HCT116 (cell line): ENCODE measurements around the gene GJC1. TPM values are rescaled to one million over a fixed set of nuclear protein-coding genes. Genes with fewer than 3 reads are reported as not detected.

Experiments
- ATAC-seq: fragments of 200-7000 bp; cut with Tn5 transposase; 2 replicates; pipeline ENCODE4 v1.9.1; 2020; ENCODE audit warnings: mild to moderate bottlenecking, moderate library complexity
- BruUV-seq: library from RNA; stranded (reverse); fragments of 400-500 nt; replicated peaks from 2 replicates; lab custom pipeline; 2021; lab: Mats Ljungman, UMichigan
- CTCF ChIA-PET: fragments of 300-600 bp; sonication (Branson Sonifier 250); formaldehyde crosslinking; loops from one replicate; lab custom pipeline; 2021; ENCODE audit warnings: antibody characterized with exemption; lab: Charles Lee
- POLR2A ChIA-PET: fragments of 300-600, 350-600 bp; sonication (Branson Sonifier 250); formaldehyde crosslinking; loops from one replicate; lab custom pipeline; 2021; ENCODE audit warnings: antibody characterized with exemption; lab: Charles Lee
- RAD21 ChIA-PET, 2 experiments: fragments of 300-600 bp; sonication (Branson Sonifier 250); formaldehyde crosslinking; loops; one replicate each; lab custom pipeline; 2023; ENCODE audit warnings: low total read pairs in 2 of 2; ENCODE audit not compliant: uncharacterized antibody in 2 of 2, unreplicated experiment in 2 of 2, low non-redundant PET in 1 of 2; lab: Charles Lee
- DNase-seq: peaks from one replicate; pipeline ENCODE4 v3.0.0-alpha.2; 2010; ENCODE audit warnings: low read depth, low spot score
- H2AFZ ChIP-seq: fragments of 200-600 bp; shearing (Covaris generic), sonication (generic); 2 replicates; pipeline ENCODE4 v1.6.1; 2017; ENCODE audit warnings: low read depth, mixed run types, mixed read lengths, antibody characterized with exemption, low read length; ENCODE audit not compliant: poor library complexity, severe bottlenecking
- H3K27ac ChIP-seq: 2 replicates; pipeline ENCODE4 v1.5.1; 2012; ENCODE audit warnings: low read depth, low read length
- H3K27me3 ChIP-seq: fragments of 200-600 bp; sonication (generic); 2 replicates; pipeline ENCODE4 v1.6.1; 2016; ENCODE audit warnings: mixed run types, low read length, mixed read lengths; ENCODE audit not compliant: insufficient read depth
- H3K36me3 ChIP-seq, 2 experiments: fragments of 200-500 bp in 1 of 2; fragments of 200-600 bp in 1 of 2; sonication (Bioruptor generic) in 1 of 2; sonication (generic) in 1 of 2; 2 replicates each; pipeline versions ENCODE4 v1.5.1 to v1.6.1; 2014 to 2016; ENCODE audit warnings: low read length in 2 of 2, inconsistent platforms in 1 of 2, mixed read lengths in 1 of 2, mixed run types in 1 of 2; ENCODE audit not compliant: insufficient read depth in 2 of 2, control insufficient read depth in 1 of 2
- H3K4me1 ChIP-seq, 2 experiments: fragments of 200-600 bp in 1 of 2; sonication (generic) in 1 of 2; 2 replicates each; pipeline versions ENCODE4 v1.5.1 to v1.6.1; 2012 to 2017; ENCODE audit warnings: low read length in 2 of 2, inconsistent platforms in 1 of 2, mild to moderate bottlenecking in 1 of 2, mixed read lengths in 1 of 2, mixed run types in 1 of 2, moderate library complexity in 1 of 2; ENCODE audit not compliant: insufficient read depth in 2 of 2, control insufficient read depth in 1 of 2
- H3K4me2 ChIP-seq: fragments of 200-600 bp; sonication (generic); 2 replicates; pipeline ENCODE4 v1.6.1; 2017; ENCODE audit warnings: mixed run types, low read length, mixed read lengths
- H3K4me3 ChIP-seq, 2 experiments: fragments of 200-600 bp in 1 of 2; sonication (generic) in 1 of 2; replicated peaks in 1 of 2; 2 replicates each; pipeline ENCODE4 v1.5.1; 2011 to 2016; ENCODE audit warnings: low read length in 2 of 2, control low read depth in 1 of 2, low read depth in 1 of 2, mild to moderate bottlenecking in 1 of 2, mixed read lengths in 1 of 2, mixed run types in 1 of 2
- H3K79me2 ChIP-seq: fragments of 200-600 bp; sonication (generic); 2 replicates; pipeline ENCODE4 v1.6.1; 2017; ENCODE audit warnings: mild to moderate bottlenecking, mixed run types, low read length, moderate library complexity, mixed read lengths; ENCODE audit not compliant: insufficient read depth
- H3K9ac ChIP-seq: fragments of 200-600 bp; sonication (generic); 2 replicates; pipeline ENCODE4 v1.6.1; 2016; ENCODE audit warnings: low read length, mixed read lengths
- H3K9me2 ChIP-seq: fragments of 200-600 bp; sonication (generic), shearing (Covaris generic); 2 replicates; pipeline ENCODE4 v1.6.1; 2017; ENCODE audit warnings: mixed run types, mild to moderate bottlenecking, moderate library complexity; ENCODE audit not compliant: insufficient read depth
- H3K9me3 ChIP-seq, 2 experiments: fragments of 200-500 bp in 1 of 2; fragments of 200-600 bp in 1 of 2; sonication (Bioruptor generic) in 1 of 2; sonication (generic) in 1 of 2; 2 replicates each; pipeline ENCODE4 v1.6.1; 2014 to 2017; ENCODE audit warnings: low read length in 2 of 2, mixed read lengths in 2 of 2, inconsistent platforms in 1 of 2, low read depth in 1 of 2, mild to moderate bottlenecking in 1 of 2, mixed run types in 1 of 2, moderate library complexity in 1 of 2; ENCODE audit not compliant: control insufficient read depth in 1 of 2, insufficient read depth in 1 of 2
- H4K20me1 ChIP-seq: fragments of 200-600 bp; sonication (generic), shearing (Covaris generic); 2 replicates; pipeline ENCODE4 v1.6.1; 2017; ENCODE audit warnings: mixed run types, mild to moderate bottlenecking, moderate library complexity; ENCODE audit not compliant: insufficient read depth
- CBX3 ChIP-seq: IDR thresholded peaks from 2 replicates; pipeline ENCODE4 v1.6.1; 2012; ENCODE audit warnings: low read depth
- CEBPB ChIP-seq: IDR thresholded peaks from 2 replicates; pipeline ENCODE4 v1.6.1; 2012; ENCODE audit warnings: low read depth
- CTCF ChIP-seq, 3 experiments: fragments of 200-600 bp in 1 of 3; sonication (generic) in 1 of 3; IDR thresholded peaks in 2 of 3; conservative IDR thresholded peaks in 1 of 3; 2 replicates each; pipeline ENCODE4 v1.5.1; 2012 to 2017; ENCODE audit warnings: low read depth in 2 of 3, low read length in 2 of 3, antibody characterized with exemption in 1 of 3, borderline replicate concordance in 1 of 3, control low read depth in 1 of 3, mild to moderate bottlenecking in 1 of 3, mixed read lengths in 1 of 3, mixed run types in 1 of 3, moderate library complexity in 1 of 3; ENCODE audit not compliant: insufficient read depth in 1 of 3
- EGR1 ChIP-seq: IDR thresholded peaks from 2 replicates; pipeline ENCODE4 v1.6.1; 2012; ENCODE audit warnings: low read depth
- EZH2phosphoT487 ChIP-seq: fragments of 200-600 bp; IDR thresholded peaks from 2 replicates; pipeline ENCODE4 v1.6.1; 2018; ENCODE audit warnings: antibody characterized with exemption, borderline replicate concordance
- MAX ChIP-seq: IDR thresholded peaks from 2 replicates; pipeline ENCODE4 v1.6.1; 2012
- POLR2A ChIP-seq: IDR thresholded peaks from 2 replicates; pipeline ENCODE4 v1.7.0; 2011; ENCODE audit warnings: borderline replicate concordance; ENCODE audit not compliant: insufficient read depth, insufficient read length; ENCODE audit errors: extremely low read depth
- POLR2AphosphoS5 ChIP-seq: IDR thresholded peaks from 2 replicates; pipeline ENCODE4 v1.6.1; 2011; ENCODE audit warnings: mild to moderate bottlenecking, low read depth, low read length, moderate library complexity
- RAD21 ChIP-seq: IDR thresholded peaks from 2 replicates; pipeline ENCODE4 v1.6.1; 2012; ENCODE audit warnings: low read depth, mild to moderate bottlenecking
- SRF ChIP-seq: IDR thresholded peaks from 2 replicates; pipeline ENCODE4 v1.6.1; 2012; ENCODE audit warnings: low read depth
- TCF7L2 ChIP-seq: IDR thresholded peaks from 2 replicates; pipeline ENCODE4 v1.7.0; 2011; ENCODE audit warnings: borderline replicate concordance, inconsistent platforms; ENCODE audit not compliant: insufficient read depth, insufficient read length; ENCODE audit errors: extremely low read depth
- YY1 ChIP-seq: IDR thresholded peaks from 2 replicates; pipeline ENCODE4 v1.6.1; 2011; ENCODE audit warnings: low read length, low read depth, moderate library complexity, mild to moderate bottlenecking; ENCODE audit not compliant: insufficient replicate concordance; ENCODE audit errors: extremely low read depth
- ZBTB33 ChIP-seq: IDR thresholded peaks from 2 replicates; pipeline ENCODE4 v1.6.1; 2011; ENCODE audit warnings: mild to moderate bottlenecking, low read length, moderate library complexity; ENCODE audit not compliant: insufficient replicate concordance; ENCODE audit errors: extremely low read depth
- ZFX ChIP-seq: fragments of 450-650 bp; IDR thresholded peaks from 2 replicates; pipeline ENCODE4 v1.6.1; 2017
- ZNF274 ChIP-seq: fragments of 200-500 bp; sonication (Bioruptor generic); IDR thresholded peaks from 2 replicates; pipeline ENCODE4 v1.6.1; 2014; ENCODE audit warnings: mild to moderate bottlenecking, low read depth, low read length, inconsistent platforms
- intact Hi-C: fragments of 100-400 bp; cut with micrococcal nuclease; formaldehyde crosslinking; loops from 2 replicates; pipeline ENCODE4 v1.10.0; 2022
- total RNA-seq: library from RNA; stranded (reverse); gene quantifications from one replicate; pipeline ENCODE4 v1.2.1, GENCODE V29; 2021; ENCODE audit not compliant: unreplicated experiment

GJC1 gene
- total RNA-seq, 1 experiment from 2014 or later, result 62.4 TPM

- TF ChIP-seq CBX3, result no peak
- TF ChIP-seq EZH2phosphoT487, result no peak
Observed at GRCh38 chr17:44808156-44808555, 21.9 kb downstream of the GJC1 start (continued).

- CTCF ChIA-PET, result interaction anchor here (1.0 kb wide), 1 partner anchor 28 kb away, joined by 4 read pairs; no protein-coding TSS in a partner anchor
- no peak overlapping the region for H2AFZ ChIP-seq
- POLR2A ChIA-PET, result no interaction called here
- peaks cover 6% of the 10 kb centered on the region; the same call in 1 of the 2 replicates for H4K20me1 ChIP-seq
- peaks cover 20 to 26% of the 10 kb centered on the region in 2 experiments for H3K36me3 ChIP-seq
- no peak overlapping the region for H3K27ac ChIP-seq
- no peak overlapping the region for H3K4me3 ChIP-seq
- H3K79me2 ChIP-seq, result peaks cover 99% of the 10 kb centered on the region
- H3K4me1 ChIP-seq, result peaks cover 4 to 27% of the 10 kb centered on the region in 2 experiments
- no peak for ATAC-seq
- H3K4me2 ChIP-seq, result no peak overlapping the region
- no peaks in the 10 kb centered on the region for H3K9me2 ChIP-seq
- BruUV-seq, result no TSS peak
- intact Hi-C loops, result no loop called here
- no peak overlapping the region for H3K9ac ChIP-seq
- RAD21 ChIA-PET, result no interaction called here
- TF ChIP-seq YY1, result no peak
- TF ChIP-seq TCF7L2, result no peak
- TF ChIP-seq SRF, result no peak
- TF ChIP-seq CEBPB, result no peak
- no peak for TF ChIP-seq POLR2A
- no peak for TF ChIP-seq EGR1
- TF ChIP-seq POLR2AphosphoS5, result no peak
- no peak for TF ChIP-seq RAD21
- no peak for TF ChIP-seq CTCF (IDR thresholded peaks at IDR 0.05 in 2 of 3, conservative IDR thresholded peaks at IDR 0.05 in 1 of 3; ENCODE audit: borderline replicate concordance in 1 of 3, insufficient read depth in 1 of 3, low read depth in 2 of 3, low read length in 2 of 3)
- TF ChIP-seq ZFX, result no peak
- no peak for TF ChIP-seq ZNF274
- TF ChIP-seq MAX, result no peak
- no peak for TF ChIP-seq ZBTB33
- TF ChIP-seq, all 23 proteins: peak for 0
- no peak for DNase-seq
- no peaks in the 10 kb centered on the region for H3K27me3 ChIP-seq
- no peaks in the 10 kb centered on the region for H3K9me3 ChIP-seq
Observed at GRCh38 chr17:44807817-44808155, 22.3 kb downstream of the GJC1 start.
